Gastrocnemius medialis (tissue), 4 donors: ENCODE measurements around the gene IQSEC1. TPM values are rescaled to one million over a fixed set of nuclear protein-coding genes. Genes with fewer than 3 reads are reported as not detected.

Experiments used
- ATAC-seq, 2 donors: fragments of 150-250 bp; one replicate each; pipeline ENCODE4 v1.9.1; 2016
- DNase-seq, 2 donors: peaks; one replicate each; pipeline ENCODE4 v3.0.0-alpha.2; 2019
- H3K27ac ChIP-seq, 4 donors: fragments of 200-600 bp; sonication (generic); 1 replicate in 1 of 4; 2 replicates in 3 of 4; pipeline ENCODE4 v1.5.1; 2016 to 2018; ENCODE audit warnings: mild to moderate bottlenecking in 2 of 4, moderate library complexity in 1 of 4
- H3K27me3 ChIP-seq, 3 donors: fragments of 200-600 bp; sonication (generic) in 2 of 3; 1 replicate in 1 of 3; 2 replicates in 2 of 3; pipeline versions ENCODE4 v1.5.1 to v1.6.0; 2016 to 2019; ENCODE audit warnings: mild to moderate bottlenecking in 1 of 3, moderate library complexity in 1 of 3
- H3K36me3 ChIP-seq, 2 donors: fragments of 200-600 bp; sonication (generic) in 1 of 2; one replicate each; pipeline ENCODE4 v1.5.1; 2017 to 2018
- H3K4me1 ChIP-seq, 2 donors: fragments of 200-600 bp; sonication (generic) in 1 of 2; one replicate each; pipeline ENCODE4 v1.5.1; 2016 to 2017; ENCODE audit warnings: mild to moderate bottlenecking in 2 of 2
- H3K4me3 ChIP-seq, 4 donors: fragments of 200-600 bp; sonication (generic) in 3 of 4; 1 replicate in 1 of 4; 2 replicates in 3 of 4; pipeline ENCODE4 v1.5.1; 2016 to 2019; ENCODE audit warnings: mild to moderate bottlenecking in 2 of 4
- H3K9me3 ChIP-seq, 3 donors: fragments of 200-600 bp; sonication (generic) in 2 of 3; 1 replicate in 1 of 3; 2 replicates in 2 of 3; pipeline ENCODE4 v1.5.1; 2016 to 2019
- CTCF ChIP-seq, 5 experiments: fragments of 450-650 bp in 3 of 5; fragments of 200-600 bp in 2 of 5; sonication (generic) in 2 of 5; IDR thresholded peaks in 4 of 5; conservative IDR thresholded peaks in 1 of 5; 1 replicate in 4 of 5; 2 replicates in 1 of 5; pipeline ENCODE4 v1.5.1; 2016 to 2019; ENCODE audit warnings: antibody characterized with exemption in 5 of 5, mild to moderate bottlenecking in 3 of 5, moderate library complexity in 3 of 5
- POLR2A ChIP-seq, 2 donors: fragments of 450-650 bp; IDR thresholded peaks; one replicate each; pipeline ENCODE4 v1.6.1; 2017; ENCODE audit warnings: antibody characterized with exemption in 2 of 2, mild to moderate bottlenecking in 2 of 2, moderate library complexity in 2 of 2
- in situ Hi-C, 4 donors: fragments of 200-750 bp; cut with MboI; loops; one replicate each; pipeline versions ENCODE4 v1.15.0 to v1.8.0; 2017; ENCODE audit warnings: low sequenced_read_pairs in 4 of 4
- intact Hi-C: fragments of 100-400 bp; cut with DNase I; formaldehyde crosslinking; loops from one replicate; pipeline ENCODE4 v1.15.1; 2023; ENCODE audit warnings: low total_unique reads
- total RNA-seq, 4 donors: library from RNA; depleted of rRNA; stranded (reverse); fragments of >200 nt; gene quantifications; one replicate each; pipeline versions ENCODE4 v1.1.0 to v1.2.3, GENCODE V29; 2016

IQSEC1 gene
- total RNA-seq, 4 donors from 2014 or later: 15.2 to 31.3 (median 28.0) TPM

- intact Hi-C loops (no loop called here), in situ Hi-C loops (no loop called here)
- ATAC-seq (no peak), DNase-seq (no peak)
- Histone ChIP-seq H3K4me3 (no peak overlapping the region), H3K27ac (peak overlapping the region in 1 of 4 donors; percentile 81), H3K36me3 (no peaks in the 10 kb centered on the region), H3K9me3 (no peaks in the 10 kb centered on the region), H3K4me1 (peaks cover 34 to 63% of the 10 kb centered on the region in 2 donors), H3K27me3 (no peaks in the 10 kb centered on the region)
- TF ChIP-seq POLR2A (IDR thresholded peaks at IDR 0.05): no peak
- TF ChIP-seq CTCF (IDR thresholded peaks at IDR 0.05 in 4 of 5, conservative IDR thresholded peaks at IDR 0.05 in 1 of 5): no peak
Measured at GRCh38 chr3:13017361-13018042, 55.7 kb downstream of the IQSEC1 start.

GRCh38 chr3:13016721-13017255 lies 56.4 kb downstream of the IQSEC1 start:
- peaks cover 27 to 64% of the 10 kb centered on the region in 2 donors for H3K4me1 ChIP-seq
- H3K36me3 ChIP-seq: no peaks in the 10 kb centered on the region
- DNase-seq: no peak
- intact Hi-C loops: no loop called here
- ATAC-seq: no peak
- H3K4me3 ChIP-seq: peak overlapping the region in 1 of 4 donors; percentile 14
- H3K9me3 ChIP-seq: no peaks in the 10 kb centered on the region
- H3K27ac ChIP-seq: peak overlapping the region; percentile 61 to 81 (median 68)
- H3K27me3 ChIP-seq: no peaks in the 10 kb centered on the region
- TF ChIP-seq POLR2A (IDR thresholded peaks at IDR 0.05) (no peak), CTCF (IDR thresholded peaks at IDR 0.05 in 4 of 5, conservative IDR thresholded peaks at IDR 0.05 in 1 of 5) (no peak)
- in situ Hi-C loops: no loop called here

- no peaks in the 10 kb centered on the region for H3K36me3 ChIP-seq
- intact Hi-C loops: no loop called here
- TF ChIP-seq POLR2A (IDR thresholded peaks at IDR 0.05): peak in 1 of 2 donors; percentile 29
- no peak for TF ChIP-seq CTCF (IDR thresholded peaks at IDR 0.05 in 4 of 5, conservative IDR thresholded peaks at IDR 0.05 in 1 of 5)
- peaks cover 21 to 59% of the 10 kb centered on the region in 2 donors for H3K4me1 ChIP-seq
- DNase-seq (peak in 1 of 2 donors; percentile 51), ATAC-seq (peak; percentile 21 to 35)
- peak overlapping the region; percentile 61 to 81 (median 68) for H3K27ac ChIP-seq
- in situ Hi-C loops: no loop called here
- no peaks in the 10 kb centered on the region for H3K9me3 ChIP-seq
- peak overlapping the region in 3 of 4 donors; percentile 10 to 21 (median 14) for H3K4me3 ChIP-seq
- no peaks in the 10 kb centered on the region for H3K27me3 ChIP-seq
Measured at GRCh38 chr3:13016083-13016720, 57.0 kb downstream of the IQSEC1 start.

- Histone ChIP-seq H3K36me3 (no peaks in the 10 kb centered on the region), H3K4me3 (peak overlapping the region in 2 of 4 donors; percentile 10 to 14), H3K27ac (peak overlapping the region; percentile 61 to 81 (median 68)), H3K27me3 (no peaks in the 10 kb centered on the region), H3K9me3 (no peaks in the 10 kb centered on the region), H3K4me1 (peaks cover 16 to 53% of the 10 kb centered on the region in 2 donors)
- peak; percentile 17 to 36 for TF ChIP-seq POLR2A (IDR thresholded peaks at IDR 0.05)
- TF ChIP-seq CTCF (IDR thresholded peaks at IDR 0.05 in 4 of 5, conservative IDR thresholded peaks at IDR 0.05 in 1 of 5): no peak
- intact Hi-C loops (no loop called here), in situ Hi-C loops (no loop called here)
- DNase-seq (no peak), ATAC-seq (no peak)
Measured at GRCh38 chr3:13015286-13016082, 57.7 kb downstream of the IQSEC1 start.
